ENCODE results near the gene HOXD12. TPM values are rescaled to one million over a fixed set of nuclear protein-coding genes. Genes with fewer than 3 reads are reported as not detected.

The HOXD12 gene
- polyA plus RNA-seq, 10 donors: not detected

DNA sequence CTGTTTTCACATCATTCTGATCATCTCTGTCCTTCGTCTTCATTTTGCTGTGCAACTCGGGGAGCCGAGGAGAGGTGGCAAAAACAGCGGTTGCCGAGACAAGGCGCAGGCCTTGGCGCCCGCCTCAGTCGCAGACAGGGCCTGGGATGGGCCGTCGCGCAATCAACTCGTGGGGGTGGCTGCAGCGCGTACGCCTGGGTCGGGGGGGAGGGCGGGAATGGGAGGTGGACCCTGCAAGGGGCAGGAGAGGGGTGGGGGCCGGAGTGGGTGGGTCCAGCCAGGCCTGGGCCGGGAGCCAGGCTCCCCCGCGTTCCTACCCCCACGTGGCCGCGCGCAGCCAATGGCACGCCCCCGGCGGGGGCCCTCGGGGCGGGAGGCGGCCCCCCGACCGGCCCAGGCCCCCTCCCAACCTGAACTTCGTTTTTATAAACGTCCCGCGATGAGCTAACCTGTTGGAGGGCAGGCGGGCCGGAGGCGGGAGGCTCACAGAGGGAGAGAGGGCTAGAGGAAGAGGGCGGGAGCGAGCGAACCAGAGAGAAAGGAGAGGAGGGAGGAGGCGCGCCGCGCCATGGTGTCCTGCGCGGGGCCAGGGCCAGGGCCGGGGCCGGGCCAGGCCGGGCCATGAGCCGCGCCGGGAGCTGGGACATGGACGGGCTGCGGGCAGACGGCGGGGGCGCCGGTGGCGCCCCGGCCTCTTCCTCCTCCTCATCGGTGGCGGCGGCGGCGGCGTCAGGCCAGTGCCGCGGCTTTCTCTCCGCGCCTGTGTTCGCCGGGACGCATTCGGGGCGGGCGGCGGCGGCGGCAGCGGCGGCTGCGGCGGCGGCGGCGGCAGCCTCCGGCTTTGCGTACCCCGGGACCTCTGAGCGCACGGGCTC, 7.1 kb upstream of the HOXD12 start, which contains the start of gene HOXD13:
HOXD13 (plus strand) TSS at position 452 of the 875 bp plus-strand sequence; CDS start at position 622, 170 bp downstream.
- peak in 1 of 3 donors; percentile 72 for DNase-seq

DNA sequence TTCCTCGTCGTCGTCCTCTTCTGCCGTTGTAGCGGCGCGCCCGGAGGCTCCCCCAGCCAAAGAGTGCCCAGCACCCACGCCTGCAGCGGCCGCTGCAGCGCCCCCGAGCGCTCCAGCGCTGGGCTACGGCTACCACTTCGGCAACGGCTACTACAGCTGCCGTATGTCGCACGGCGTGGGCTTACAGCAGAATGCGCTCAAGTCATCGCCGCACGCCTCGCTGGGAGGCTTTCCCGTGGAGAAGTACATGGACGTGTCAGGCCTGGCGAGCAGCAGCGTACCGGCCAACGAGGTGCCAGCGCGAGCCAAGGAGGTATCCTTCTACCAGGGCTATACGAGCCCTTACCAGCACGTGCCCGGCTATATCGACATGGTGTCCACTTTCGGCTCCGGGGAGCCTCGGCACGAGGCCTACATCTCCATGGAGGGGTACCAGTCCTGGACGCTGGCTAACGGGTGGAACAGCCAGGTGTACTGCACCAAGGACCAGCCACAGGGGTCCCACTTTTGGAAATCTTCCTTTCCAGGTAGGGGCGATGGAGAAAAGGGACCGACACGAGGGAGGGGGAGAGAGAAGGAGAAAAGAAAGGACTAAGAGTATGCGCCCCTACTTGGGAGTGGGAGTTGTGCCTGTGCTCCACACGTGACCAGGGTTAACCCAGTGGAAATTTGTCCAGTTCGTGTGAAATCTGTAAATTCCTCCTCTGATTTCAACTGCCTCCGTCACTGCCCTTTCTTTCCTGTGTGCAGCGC, 6.3 kb upstream of the HOXD12 start:
- DNase-seq: peak in 1 of 3 donors; percentile 68

DNA sequence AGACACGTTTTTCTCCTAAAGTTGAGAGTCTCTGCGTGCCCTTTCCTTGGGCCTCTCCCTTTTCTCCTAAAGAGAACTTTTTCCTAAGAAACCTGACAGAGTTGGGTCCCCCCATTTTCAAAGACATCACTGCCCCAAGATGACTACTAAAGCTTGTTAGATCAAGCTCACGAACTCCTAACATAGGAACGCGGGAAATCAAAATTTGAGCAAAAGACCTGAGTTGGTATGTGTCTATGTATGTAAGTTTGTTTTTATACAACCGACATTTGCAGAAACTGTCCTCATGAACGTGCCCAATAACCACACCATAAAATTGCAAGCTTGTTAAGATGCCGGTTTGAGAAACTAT, 5.7 kb upstream of the HOXD12 start:
- no peak for DNase-seq

- DNase-seq: no peak
Observed at GRCh38 chr2:176094349-176094748, 5.2 kb upstream of the HOXD12 start.

DNA sequence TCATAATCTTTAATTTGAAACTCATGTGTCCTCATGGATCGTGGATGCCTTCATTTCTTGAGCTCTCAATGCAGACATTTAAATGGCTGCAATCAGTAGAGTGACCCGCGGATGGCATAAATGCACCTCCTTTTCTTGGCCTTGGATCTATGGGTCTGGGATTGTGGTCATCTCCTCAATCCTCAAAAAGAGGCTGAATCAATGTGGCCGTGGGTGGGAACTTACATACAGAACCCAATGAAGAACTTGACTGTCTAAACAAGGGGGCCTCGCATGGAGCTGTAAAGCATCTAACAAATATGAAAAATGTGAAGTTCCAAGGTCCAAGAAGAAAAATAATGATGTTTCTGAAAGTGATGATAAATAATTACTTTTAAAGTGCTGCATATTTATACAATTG, 4.2 kb upstream of the HOXD12 start:
- no peak for DNase-seq

GRCh38 chr2:176096243-176096985, 3.2 kb upstream of the HOXD12 start:
- peak in 1 of 3 donors; percentile 82 for DNase-seq

DNA sequence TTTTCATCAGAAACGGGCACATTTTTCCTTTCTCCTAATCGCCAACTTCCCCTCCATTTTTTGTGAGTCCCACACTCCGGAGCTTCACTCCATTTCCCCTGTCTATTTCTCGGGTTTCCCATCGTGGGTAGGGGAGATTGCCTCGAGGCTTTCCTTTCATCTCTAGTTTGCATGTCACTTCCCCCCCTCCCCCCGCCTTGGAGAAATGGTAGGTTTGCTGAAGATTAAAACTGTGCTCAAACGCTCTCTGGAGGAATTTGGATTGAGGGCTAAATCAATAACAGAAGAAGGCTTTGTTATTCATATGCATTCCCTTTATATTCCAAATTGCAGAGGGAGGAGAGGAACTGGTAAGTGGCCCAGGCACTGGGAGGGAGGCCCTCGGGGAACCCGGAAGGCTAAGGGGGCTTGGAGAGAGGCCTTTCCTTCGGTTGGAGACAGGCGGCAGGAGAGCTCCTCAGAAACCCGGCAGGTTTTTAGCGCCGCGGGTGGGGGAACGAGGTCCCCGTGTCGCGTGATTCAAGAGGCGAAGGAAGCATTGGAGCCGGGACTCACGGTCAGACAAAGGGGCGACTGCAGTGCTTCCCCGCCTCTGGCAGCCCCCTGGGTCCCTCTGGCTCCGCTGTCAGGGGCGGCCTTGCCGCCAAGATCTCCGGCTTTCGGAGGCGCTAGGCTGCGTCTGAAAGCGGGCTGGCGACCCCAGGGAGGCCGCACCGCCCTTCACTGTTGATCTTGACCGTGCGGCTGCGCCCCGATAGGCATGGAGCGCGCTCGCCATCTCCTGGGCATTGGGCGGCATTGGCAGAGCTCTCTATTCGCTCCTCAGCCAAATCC, 2.4 kb upstream of the HOXD12 start:
- no peak for DNase-seq

DNA sequence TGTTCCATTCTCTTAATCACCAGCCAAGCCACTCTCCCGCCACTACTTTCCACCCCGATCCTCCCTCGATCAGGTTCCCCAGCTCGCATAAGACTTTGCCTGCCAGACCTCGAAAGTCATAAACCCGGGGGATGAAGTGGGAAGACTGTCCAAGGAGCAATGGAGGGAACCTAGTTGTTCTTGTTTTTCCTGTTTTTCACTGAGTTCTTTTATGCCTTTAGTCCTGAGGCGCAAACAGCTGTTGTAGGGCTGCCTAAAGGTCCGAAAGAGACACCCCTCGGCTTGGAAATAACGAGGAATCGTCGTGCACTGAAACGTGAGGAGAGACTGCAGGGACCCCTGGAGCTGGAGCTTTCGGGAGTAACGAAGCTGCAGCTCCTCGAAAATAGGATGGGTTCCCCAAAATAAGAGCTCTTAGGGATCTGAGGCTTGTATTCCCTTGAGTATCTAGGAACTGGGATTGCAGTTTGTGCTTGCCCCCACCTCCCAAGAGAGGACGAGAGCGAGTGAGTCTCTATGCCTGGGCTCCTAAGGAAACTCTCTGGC, 1.7 kb upstream of the HOXD12 start:
- no peak for DNase-seq

- no peak for DNase-seq
Observed at GRCh38 chr2:176098366-176099158, 1.0 kb upstream of the HOXD12 start.

- DNase-seq: no peak
Observed at GRCh38 chr2:176099159-176099727, 352 bp upstream of the HOXD12 start.

GRCh38 chr2:176100547-176101140, 1.0 kb downstream of the HOXD12 start:
- DNase-seq: no peak

DNA sequence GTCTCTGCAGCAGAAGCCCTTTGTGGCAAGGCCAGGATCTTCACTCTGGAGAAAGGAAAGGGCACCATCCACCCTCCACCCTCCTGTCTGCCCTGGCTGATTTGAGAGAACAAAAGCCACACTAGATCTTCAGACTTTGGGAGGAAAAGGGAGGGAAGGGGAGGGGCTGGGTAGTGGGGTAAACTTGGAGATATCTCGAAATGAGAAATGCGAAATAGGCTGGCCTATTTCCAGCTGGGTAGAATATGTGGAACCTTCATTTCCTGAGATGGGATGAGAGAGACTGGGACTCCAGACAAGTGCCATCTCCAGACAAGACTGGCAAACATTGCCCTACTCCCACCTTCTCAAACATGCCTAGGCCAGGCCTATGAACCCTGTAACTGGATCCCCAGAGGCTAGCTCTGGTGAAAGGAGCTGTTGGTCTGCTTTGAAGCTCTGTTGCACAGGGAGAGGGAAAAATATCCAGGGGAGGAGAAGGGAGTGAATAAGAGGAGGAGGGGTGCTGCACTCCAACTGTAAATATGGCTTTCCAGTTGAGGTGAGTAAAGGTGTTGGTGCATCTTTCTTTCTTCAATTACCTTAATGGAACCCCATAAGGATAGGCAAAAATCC, 1.7 kb downstream of the HOXD12 start:
- no peak for DNase-seq

DNA sequence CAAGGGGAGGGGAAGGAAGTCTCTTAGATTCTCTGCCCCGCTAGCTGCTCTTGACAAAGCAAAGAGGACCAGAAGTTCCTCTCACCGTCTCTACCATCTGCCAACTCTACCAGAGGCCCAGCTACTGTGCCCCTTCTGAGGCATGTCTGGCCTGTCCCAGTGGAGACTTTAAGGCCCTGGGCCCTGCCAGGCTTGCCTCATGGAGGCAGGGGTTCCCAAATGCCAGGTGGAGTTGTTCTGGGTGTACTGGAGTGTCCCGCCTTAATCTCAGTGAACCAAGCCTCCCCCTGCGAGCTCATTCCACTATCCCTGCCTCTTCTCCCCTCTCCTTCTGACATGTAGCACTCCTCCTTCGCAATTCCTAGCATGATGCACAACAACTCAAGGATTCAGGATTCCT, 2.2 kb downstream of the HOXD12 start:
- DNase-seq: no peak

- DNase-seq: no peak
Observed at GRCh38 chr2:176102309-176102866, 2.8 kb downstream of the HOXD12 start.

DNA sequence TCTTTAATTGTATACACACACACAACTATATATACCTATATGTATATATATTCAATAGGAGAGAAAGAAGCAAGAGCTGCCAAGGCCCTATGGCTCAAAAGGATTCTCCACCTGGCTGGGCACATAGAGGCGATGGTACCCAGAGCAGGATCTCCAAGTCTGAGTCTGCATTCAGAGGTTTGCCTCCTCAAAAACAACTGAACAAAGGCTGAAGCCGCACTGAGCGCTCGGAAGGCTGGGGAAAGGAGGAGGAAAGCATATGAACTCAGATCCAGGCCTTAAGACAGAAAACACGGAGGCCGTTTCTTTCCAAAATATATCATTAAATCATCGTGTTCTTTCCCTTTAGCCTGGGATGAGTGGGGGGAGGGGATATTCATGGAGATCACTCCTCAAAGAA, 3.6 kb downstream of the HOXD12 start:
- no peak for DNase-seq

GRCh38 chr2:176103742-176104315, 4.2 kb downstream of the HOXD12 start:
- DNase-seq: no peak

- DNase-seq: no peak
Observed at GRCh38 chr2:176104316-176105077, 4.9 kb downstream of the HOXD12 start.
